ENCODE data around the gene TENT4B.
"Not testable (repeated sequence)": the region's sequence is repeated elsewhere in the genome, so short reads cannot be mapped to it uniquely, and the experiment has no call there.

TENT4B gene

DNA sequence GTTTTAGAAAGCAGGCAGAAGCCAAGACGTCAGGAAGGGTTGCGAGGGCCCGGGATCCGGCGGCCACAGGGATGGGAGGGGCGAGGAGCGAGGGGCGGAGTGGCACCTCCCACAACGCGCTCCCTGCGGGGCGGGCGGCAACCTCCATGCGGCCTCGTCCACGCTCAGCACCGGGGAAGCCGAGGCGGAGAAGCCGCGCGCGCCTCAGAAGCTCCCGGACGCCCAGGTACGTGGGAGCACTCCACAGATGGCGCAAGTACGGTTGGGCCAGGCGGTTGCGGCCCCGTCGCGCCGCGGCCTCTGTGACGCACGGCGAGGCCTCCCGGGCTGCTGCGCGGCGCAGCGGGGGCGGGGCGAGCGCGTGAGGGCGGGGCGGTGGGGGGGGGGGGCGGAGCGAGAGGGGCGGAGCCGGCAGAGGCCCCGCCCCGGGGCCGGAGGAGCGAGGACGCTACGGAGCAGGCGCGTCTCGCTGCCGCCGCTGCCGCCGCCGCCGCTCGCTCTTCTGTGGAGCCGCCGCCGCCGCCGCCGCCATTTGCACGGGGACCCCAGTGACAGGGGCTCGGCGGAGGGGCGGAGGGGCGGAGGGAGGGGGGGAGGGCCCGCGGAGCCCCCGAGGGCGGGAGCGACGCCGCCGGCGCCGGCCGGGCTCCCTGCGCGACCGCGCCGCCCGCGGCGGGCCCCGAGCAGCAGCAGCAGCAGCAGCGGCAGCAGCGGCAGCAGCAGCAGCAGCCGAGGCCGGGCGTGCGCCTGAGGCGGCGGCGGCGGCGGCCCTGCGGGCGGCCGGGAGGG lies at the start of gene TENT4B:
Gene TENT4B (plus strand): TSS at position 500 of the 789 bp plus-strand sequence. CDS start 316 bp downstream, outside the sequence.
- peak; percentile 71 for DNase-seq (ENCODE audit: low read depth)

GRCh38 chr16:50103764-50104163 lies 49.3 kb upstream of the TENT4B start:
- DNase-seq (ENCODE audit: low read depth), result no peak

GRCh38 chr16:50114357-50115129 lies 38.6 kb upstream of the TENT4B start:
- DNase-seq (ENCODE audit: low read depth), result no peak

GRCh38 chr16:50120711-50121110 lies 32.4 kb upstream of the TENT4B start:
- DNase-seq (ENCODE audit: low read depth), result no peak

DNA sequence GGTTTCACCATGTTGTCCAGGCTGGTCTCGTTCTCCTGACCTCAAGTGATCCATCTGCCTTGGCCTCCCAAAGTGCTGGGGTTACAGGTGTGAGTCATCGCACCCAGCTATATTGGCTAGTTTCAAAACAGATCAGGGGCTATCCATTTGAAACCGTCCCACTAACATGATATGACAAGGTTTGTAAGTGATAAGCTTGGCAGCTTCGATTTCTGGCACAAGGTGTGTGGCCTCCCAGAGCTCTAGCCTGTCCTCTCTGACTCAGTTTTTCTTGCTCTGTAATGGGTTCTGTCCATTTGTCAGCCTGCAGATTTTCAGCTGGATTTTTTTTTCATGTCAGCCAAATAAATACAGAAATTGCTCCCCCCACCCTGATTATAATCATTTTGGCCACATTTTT lies 31.8 kb upstream of the TENT4B start:
- no peak for DNase-seq (ENCODE audit: low read depth)

GRCh38 chr16:50121721-50122445 lies 31.2 kb upstream of the TENT4B start:
- no peak for DNase-seq (ENCODE audit: low read depth)

DNA sequence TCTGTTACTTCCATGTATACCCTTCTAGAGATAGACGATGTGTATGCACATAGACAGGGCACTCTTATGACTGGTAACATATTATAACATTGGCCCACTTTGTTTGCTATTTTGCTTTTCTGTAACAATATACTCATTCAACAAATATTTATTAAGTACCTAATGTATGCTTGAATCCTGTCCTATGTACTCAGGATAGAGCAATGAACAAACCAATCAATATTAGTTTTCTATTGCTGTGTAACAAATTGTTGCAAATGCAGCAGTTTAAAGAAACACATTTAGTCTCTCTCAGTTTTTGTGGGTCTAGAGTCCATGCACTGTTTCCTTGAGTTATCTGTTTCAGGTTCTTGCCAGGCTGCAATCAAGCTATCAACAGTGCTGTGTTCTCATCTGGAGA lies 29.7 kb upstream of the TENT4B start:
- no peak for DNase-seq (ENCODE audit: low read depth)

GRCh38 chr16:50124769-50125168 lies 28.3 kb upstream of the TENT4B start:
- no peak for DNase-seq (ENCODE audit: low read depth)

DNA sequence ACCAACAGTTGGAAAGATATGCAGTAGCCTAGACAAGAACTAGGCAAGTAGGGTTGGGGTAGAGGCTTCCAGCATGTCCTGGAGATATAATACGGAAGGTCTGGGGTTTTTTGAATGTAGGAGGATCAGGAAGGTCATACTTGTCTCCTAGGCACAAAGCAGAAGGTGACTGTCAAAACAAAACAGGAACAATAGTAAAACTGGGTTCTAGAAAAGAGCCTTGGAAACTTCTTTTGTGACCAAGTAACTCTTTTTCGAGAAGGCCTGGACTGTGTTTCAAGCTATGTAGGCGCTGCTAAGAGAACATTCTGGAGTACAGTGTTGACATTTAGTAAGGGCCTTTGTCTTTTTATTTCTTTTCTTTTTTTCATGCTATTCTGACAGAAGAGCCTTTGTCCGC lies 26.9 kb upstream of the TENT4B start:
- DNase-seq (ENCODE audit: low read depth), result no peak

- not testable (repeated sequence) for DNase-seq (ENCODE audit: low read depth)
Observed at GRCh38 chr16:50132571-50132970, 20.5 kb upstream of the TENT4B start.

- no peak for DNase-seq (ENCODE audit: low read depth)
Observed at GRCh38 chr16:50133214-50133613, 19.9 kb upstream of the TENT4B start.

GRCh38 chr16:50136399-50136798 lies 16.7 kb upstream of the TENT4B start:
- no peak for DNase-seq (ENCODE audit: low read depth)

DNA sequence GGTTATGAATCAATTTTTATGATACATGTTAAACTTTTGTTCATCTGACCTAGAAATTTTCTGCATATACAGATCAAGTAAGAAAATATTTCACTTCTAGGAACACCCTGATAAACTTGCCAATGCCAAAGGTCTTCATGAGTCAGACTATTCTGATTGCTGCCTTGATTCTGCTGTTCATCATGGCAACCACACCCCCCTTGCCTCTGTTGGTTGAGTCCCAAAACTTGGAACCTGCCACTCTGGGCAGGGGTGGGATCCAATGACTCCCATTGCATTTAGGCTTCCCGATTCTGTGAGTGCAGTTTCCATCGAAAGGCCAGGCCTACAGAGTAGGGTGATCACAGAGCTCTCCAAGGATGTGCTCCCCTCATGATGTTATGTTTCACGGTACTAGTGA lies 15.8 kb upstream of the TENT4B start:
- no peak for DNase-seq (ENCODE audit: low read depth)

DNA sequence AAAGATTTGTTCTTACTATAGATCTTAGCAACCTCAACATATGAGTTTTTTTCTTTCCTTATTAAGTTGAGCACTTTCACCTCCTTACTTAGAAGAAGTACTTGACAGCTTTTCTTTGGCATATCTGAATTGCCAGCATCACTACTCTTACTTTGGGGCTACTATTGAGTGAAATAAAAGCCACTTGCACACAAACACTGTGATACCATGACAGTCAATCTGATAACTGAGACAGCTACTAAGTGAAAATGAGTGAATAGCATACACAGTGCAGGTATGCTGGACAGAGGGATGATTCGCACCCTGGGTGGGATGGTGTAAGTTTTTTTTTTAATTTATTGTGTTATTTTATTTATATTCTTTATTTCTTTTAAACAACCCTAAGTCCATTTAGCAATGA lies 13.5 kb upstream of the TENT4B start:
- DNase-seq (ENCODE audit: low read depth), result no peak

- no peak for DNase-seq (ENCODE audit: low read depth)
Observed at GRCh38 chr16:50144211-50144610, 8.9 kb upstream of the TENT4B start.

DNA sequence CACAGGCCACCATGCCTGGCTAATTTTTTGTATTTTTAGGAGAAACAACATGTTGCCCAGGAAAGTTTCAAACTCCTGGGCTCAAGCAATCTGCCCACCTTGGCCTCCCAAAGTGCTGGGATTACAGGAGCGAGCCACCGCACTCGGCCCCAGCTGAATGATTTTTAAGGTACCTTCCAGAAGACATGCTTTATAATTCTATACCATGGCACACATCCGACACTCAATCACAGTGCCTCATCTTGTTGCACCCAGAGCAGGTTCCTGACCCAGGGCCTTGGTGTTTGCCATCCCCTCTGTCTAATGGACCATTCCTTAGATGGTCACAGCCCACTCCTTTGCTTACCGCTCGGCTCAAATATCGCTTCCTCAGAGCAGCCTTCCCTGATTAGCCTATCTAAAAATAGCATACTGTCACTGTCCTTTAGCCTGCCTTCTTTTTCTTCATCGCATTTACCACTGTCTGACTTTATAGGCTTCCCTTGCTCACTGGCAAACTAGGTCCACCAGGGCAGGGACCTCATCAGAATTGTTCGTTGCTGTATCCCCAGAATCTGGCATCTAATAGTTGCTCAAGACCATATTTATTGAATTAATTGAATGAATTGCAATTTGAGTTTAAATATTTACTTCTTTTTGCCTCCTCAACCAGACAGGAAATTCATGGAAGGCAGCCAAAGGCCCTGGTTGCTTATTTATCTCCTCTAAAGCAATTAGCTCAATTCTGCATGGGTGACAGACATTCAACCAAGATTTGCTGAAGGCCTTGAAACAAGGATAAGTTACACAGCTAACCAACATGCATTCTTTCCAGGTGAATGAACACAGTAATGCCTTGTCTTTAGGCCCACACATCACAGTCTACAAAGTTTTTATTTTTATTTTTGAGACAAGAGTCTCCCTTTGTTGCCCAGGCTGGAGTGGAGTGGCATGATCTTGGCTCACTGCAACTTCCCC lies 6.3 kb upstream of the TENT4B start:
- DNase-seq (ENCODE audit: low read depth), result no peak

- no peak for DNase-seq (ENCODE audit: low read depth)
Observed at GRCh38 chr16:50151322-50151721, 1.8 kb upstream of the TENT4B start.

- no peak for DNase-seq (ENCODE audit: low read depth)
Observed at GRCh38 chr16:50151756-50152155, 1.4 kb upstream of the TENT4B start.

- peak; percentile 28 for DNase-seq (ENCODE audit: low read depth)
Observed at GRCh38 chr16:50152351-50152806, 727 bp upstream of the TENT4B start.

- no peak for DNase-seq (ENCODE audit: low read depth)
Observed at GRCh38 chr16:50153596-50154419, 702 bp downstream of the TENT4B start.

Data from stimulated activated CD8-positive, alpha-beta memory T cell treated with anti-CD3 and anti-CD28 coated beads, Interleukin-15, amount 100 ng/mL, for 1 hour (primary cell).